ENCODE measurements around the gene PRR20D. TPM values are rescaled to one million over a fixed set of nuclear protein-coding genes. Genes with fewer than 3 reads are reported as not detected.
"Not testable (repeated sequence)": the region's sequence is repeated elsewhere in the genome, so short reads cannot be mapped to it uniquely, and the experiment has no call there.

PRR20D gene
- not detected in 2 replicates for total RNA-seq

DNA sequence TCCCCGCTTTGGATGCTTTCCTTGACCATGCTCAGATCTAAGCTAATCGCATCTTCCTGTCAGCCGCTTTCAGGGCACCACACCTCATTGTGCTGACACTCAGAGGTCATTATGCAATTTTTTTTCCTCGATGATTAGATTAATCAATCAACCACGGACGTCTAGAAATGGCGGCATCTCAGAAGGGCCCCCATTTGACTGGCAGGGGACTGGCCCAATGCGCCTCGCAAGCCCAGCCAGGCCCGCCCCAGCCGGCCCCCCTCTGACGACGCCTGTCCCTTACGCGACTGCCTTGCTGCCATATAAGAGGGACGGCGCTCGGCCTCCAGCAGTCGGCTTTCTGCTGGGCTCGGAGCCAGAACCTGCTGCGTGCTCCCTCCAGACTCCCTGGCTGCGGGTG lies at the start of gene PRR20D:
TSS of gene PRR20D (plus strand) at position 301 of the 400 bp plus-strand sequence. CDS start 387 bp downstream, outside the sequence.
- H3K27ac Mint-ChIP-seq; H3K4me3 Mint-ChIP-seq; H3K9me3 Mint-ChIP-seq; H3K4me1 Mint-ChIP-seq (ENCODE audit: low read depth); DNase-seq (ENCODE audit: low spot score); intact Hi-C loops (cut with micrococcal nuclease); H3K36me3 Mint-ChIP-seq (ENCODE audit: low read depth); H3K27me3 Mint-ChIP-seq (ENCODE audit: insufficient read depth): not testable (repeated sequence)

DNA sequence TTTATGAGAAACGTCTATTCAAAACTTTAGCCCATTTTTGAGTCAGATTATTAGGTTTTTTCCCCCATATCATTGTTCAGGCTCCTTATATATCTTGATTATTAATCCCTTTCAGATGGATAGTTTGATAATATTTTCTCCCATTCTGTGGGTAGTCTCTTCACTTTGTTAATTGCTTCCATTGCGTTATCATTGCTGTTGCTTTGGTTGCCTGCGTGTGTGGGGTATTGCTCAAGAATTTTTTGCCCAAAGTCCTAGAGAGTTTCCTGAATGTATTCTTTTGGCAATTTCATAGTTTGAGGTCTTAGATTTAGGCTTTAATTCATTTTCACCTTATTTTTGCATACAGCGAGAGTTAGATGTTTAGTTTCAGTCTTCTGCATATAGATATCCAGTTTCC lies 45.5 kb upstream of the PRR20D start:
- intact Hi-C loops (cut with micrococcal nuclease): no loop called here
- peaks cover 40% of the 10 kb centered on the region for H3K9me3 Mint-ChIP-seq
- H3K4me1 Mint-ChIP-seq (ENCODE audit: low read depth): no peaks in the 10 kb centered on the region

DNA sequence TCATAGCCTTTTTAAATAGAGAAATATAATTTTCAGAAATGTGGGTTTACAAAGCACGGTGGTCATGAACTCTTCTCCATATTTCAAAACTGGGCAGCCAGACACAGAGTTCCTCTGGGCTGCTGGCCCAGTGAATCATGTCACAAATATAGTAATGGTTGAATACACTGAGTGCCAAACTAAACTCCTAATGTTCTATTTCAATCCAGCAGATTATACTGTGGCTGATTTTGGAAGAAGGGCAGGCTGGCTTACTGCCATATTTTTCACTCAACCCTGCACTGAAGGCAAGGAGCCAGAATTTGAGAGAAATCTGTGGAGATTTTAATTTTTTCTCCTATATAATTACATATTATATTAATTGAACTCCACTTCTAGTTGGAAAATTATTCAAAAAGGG lies 36.8 kb upstream of the PRR20D start:
- no peaks in the 10 kb centered on the region for H3K27me3 Mint-ChIP-seq (ENCODE audit: insufficient read depth)
- intact Hi-C loops (cut with micrococcal nuclease): no loop called here

More for the DNA sequence above, 45.5 kb upstream of the PRR20D start:
- Mint-ChIP-seq H3K4me3 (no peak overlapping the region), H3K27me3 (ENCODE audit: insufficient read depth) (no peaks in the 10 kb centered on the region), H3K36me3 (ENCODE audit: low read depth) (no peaks in the 10 kb centered on the region), H3K27ac (no peak overlapping the region)
- DNase-seq (ENCODE audit: low spot score): no peak

DNA sequence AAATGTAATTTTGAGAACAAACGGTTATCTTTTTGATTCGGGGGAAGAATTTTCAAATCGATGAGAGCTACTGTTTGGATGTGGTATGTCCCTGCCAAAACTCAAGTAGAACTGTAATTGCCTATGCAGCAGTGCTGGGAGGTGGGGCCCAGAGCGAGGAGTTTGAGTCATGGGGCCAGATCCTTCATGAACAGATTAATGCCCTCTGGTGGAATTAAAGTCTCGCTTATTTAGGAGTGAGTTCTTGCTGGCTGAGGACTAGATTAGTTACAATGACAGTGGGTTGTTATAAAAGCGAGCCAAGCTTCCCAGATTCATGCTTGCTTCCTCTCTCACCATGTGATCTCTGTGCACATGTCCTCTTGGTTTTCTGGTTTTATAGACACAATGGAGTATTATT lies 31.5 kb upstream of the PRR20D start:
- no peaks in the 10 kb centered on the region for H3K27me3 Mint-ChIP-seq (ENCODE audit: insufficient read depth)
- no peaks in the 10 kb centered on the region for H3K4me1 Mint-ChIP-seq (ENCODE audit: low read depth)
- H3K27ac Mint-ChIP-seq: no peak overlapping the region
- no peak for DNase-seq (ENCODE audit: low spot score)
- peaks cover 8% of the 10 kb centered on the region for H3K9me3 Mint-ChIP-seq
- intact Hi-C loops (cut with micrococcal nuclease): no loop called here
- H3K36me3 Mint-ChIP-seq (ENCODE audit: low read depth): no peaks in the 10 kb centered on the region
- no peak overlapping the region for H3K4me3 Mint-ChIP-seq

More for the DNA sequence above, 36.8 kb upstream of the PRR20D start:
- no peaks in the 10 kb centered on the region for H3K4me1 Mint-ChIP-seq (ENCODE audit: low read depth)
- H3K27ac Mint-ChIP-seq: no peak overlapping the region
- DNase-seq (ENCODE audit: low spot score): no peak
- no peaks in the 10 kb centered on the region for H3K36me3 Mint-ChIP-seq (ENCODE audit: low read depth)
- no peak overlapping the region for H3K4me3 Mint-ChIP-seq
- H3K9me3 Mint-ChIP-seq: peaks cover 4% of the 10 kb centered on the region

DNA sequence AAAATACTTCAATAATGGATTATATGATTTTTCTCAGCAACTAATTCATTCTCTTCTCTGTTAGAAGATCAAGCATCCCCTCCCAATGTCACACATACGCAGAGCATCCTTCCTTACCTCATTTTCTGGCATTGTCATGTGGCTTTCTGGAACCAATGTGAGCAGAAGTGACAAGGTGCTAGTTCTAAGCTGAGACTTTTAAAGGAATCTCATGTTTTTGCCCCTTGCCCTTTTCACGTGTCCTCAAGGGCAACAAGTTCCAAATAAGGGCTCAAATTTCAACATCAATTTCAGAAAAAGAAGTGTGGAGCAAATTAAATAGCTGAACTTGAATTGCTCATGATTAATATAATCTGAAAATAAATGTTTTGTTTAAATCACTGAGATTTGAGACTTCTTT lies 24.3 kb upstream of the PRR20D start:
- Mint-ChIP-seq H3K4me3 (no peak overlapping the region), H3K27me3 (ENCODE audit: insufficient read depth) (no peaks in the 10 kb centered on the region), H3K9me3 (peaks cover 7% of the 10 kb centered on the region), H3K36me3 (ENCODE audit: low read depth) (no peaks in the 10 kb centered on the region), H3K27ac (no peak overlapping the region), H3K4me1 (ENCODE audit: low read depth) (no peaks in the 10 kb centered on the region)
- DNase-seq (ENCODE audit: low spot score): no peak
- intact Hi-C loops (cut with micrococcal nuclease): no loop called here

DNA sequence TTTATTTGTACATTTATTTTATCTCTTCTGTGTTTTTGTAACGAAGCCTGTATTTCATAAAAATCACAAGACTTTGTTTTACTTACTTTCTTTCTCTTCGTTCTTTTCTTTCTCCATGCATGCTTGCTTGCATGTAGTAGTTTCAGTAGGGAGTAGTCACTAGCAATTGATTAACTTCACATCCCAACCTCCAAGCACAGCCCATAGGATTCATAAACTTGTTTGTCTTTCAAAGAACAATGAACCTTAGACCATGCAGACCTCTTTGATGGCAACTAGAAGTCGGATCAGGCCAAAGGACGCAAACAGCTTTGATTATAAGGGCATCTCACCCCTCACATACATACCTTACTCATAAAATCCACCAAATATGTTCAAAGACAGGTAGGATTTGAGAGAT lies 22.8 kb upstream of the PRR20D start:
- peaks cover 4% of the 10 kb centered on the region for H3K9me3 Mint-ChIP-seq
- H3K27ac Mint-ChIP-seq: no peak overlapping the region
- intact Hi-C loops (cut with micrococcal nuclease): no loop called here
- no peaks in the 10 kb centered on the region for H3K36me3 Mint-ChIP-seq (ENCODE audit: low read depth)
- no peaks in the 10 kb centered on the region for H3K27me3 Mint-ChIP-seq (ENCODE audit: insufficient read depth)
- no peaks in the 10 kb centered on the region for H3K4me1 Mint-ChIP-seq (ENCODE audit: low read depth)
- no peak for DNase-seq (ENCODE audit: low spot score)
- no peak overlapping the region for H3K4me3 Mint-ChIP-seq

DNA sequence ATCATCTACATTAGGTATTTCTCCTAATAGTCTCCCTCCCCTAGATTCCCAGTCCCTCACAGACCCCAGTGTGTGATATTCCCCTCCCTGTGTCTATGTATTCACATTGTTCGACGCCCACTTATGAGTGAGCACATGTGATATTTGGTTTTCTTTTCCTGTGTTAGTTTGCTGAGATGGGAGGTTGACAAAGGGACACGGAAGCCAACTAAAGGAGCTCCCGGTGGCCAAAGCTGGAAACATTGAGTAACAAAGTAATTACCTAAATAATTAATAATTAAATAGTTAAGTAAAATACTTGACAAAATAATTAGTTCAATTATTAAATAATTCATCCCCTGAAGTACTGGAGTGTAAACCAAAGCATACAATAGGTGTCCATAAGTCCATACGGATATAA lies 21.4 kb upstream of the PRR20D start:
- no peaks in the 10 kb centered on the region for H3K36me3 Mint-ChIP-seq (ENCODE audit: low read depth)
- intact Hi-C loops (cut with micrococcal nuclease): no loop called here
- DNase-seq (ENCODE audit: low spot score): no peak
- H3K27me3 Mint-ChIP-seq (ENCODE audit: insufficient read depth): no peaks in the 10 kb centered on the region
- no peak overlapping the region for H3K27ac Mint-ChIP-seq
- peaks cover 4% of the 10 kb centered on the region for H3K9me3 Mint-ChIP-seq
- H3K4me1 Mint-ChIP-seq (ENCODE audit: low read depth): no peaks in the 10 kb centered on the region
- no peak overlapping the region for H3K4me3 Mint-ChIP-seq

DNA sequence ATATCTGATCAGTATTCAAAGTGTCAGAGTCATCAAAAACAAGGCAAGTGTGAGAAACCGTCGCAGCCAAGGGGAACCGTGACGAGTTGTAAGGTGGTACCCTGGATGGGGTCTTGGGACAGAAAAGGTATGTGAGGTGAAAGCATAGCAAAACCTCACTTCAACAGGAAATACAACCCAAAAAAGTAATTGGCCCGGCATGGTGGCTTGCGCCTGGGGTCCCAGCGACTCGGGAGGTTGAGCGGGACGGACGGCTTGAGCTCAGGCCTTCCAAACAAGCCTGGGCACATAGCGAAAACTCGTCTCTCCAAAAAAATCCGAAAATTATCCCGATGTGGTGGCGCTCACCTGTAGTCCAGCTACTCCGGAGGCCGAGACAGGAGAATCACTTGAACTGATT lies 20.7 kb upstream of the PRR20D start:
- H3K4me1 Mint-ChIP-seq (ENCODE audit: low read depth); H3K4me3 Mint-ChIP-seq; H3K9me3 Mint-ChIP-seq; H3K27ac Mint-ChIP-seq; intact Hi-C loops (cut with micrococcal nuclease); DNase-seq (ENCODE audit: low spot score); H3K27me3 Mint-ChIP-seq (ENCODE audit: insufficient read depth); H3K36me3 Mint-ChIP-seq (ENCODE audit: low read depth): not testable (repeated sequence)

DNA sequence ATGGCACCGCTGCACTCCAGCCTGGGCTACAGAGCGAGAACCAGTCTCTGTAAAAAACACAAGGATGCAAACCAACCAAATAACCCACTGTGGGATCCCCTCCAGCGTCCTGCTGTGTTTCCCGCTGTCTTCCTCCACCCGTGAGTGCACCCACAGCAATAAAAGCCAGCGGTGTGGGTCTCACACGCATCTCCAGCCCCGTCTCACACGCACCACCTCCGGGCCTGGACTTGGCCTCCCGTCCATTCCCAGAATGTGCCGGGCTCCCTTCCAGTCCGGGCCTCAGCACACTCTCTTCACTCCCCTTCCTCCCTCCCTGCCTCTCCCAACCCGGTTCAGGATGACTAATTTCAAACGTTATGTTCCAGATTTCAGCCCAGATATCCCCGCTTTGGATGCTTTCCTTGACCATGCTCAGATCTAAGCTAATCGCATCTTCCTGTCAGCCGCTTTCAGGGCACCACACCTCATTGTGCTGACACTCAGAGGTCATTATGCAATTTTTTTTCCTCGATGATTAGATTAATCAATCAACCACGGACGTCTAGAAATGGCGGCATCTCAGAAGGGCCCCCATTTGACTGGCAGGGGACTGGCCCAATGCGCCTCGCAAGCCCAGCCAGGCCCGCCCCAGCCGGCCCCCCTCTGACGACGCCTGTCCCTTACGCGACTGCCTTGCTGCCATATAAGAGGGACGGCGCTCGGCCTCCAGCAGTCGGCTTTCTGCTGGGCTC lies 20.0 kb upstream of the PRR20D start, which contains the start of gene PRR20A:
TSS of gene PRR20A (plus strand) at position 684 of the 734 bp plus-strand sequence. CDS start 387 bp downstream, outside the sequence.
- H3K4me1 Mint-ChIP-seq (ENCODE audit: low read depth); H3K9me3 Mint-ChIP-seq; H3K36me3 Mint-ChIP-seq (ENCODE audit: low read depth); H3K27ac Mint-ChIP-seq; intact Hi-C loops (cut with micrococcal nuclease); H3K4me3 Mint-ChIP-seq; H3K27me3 Mint-ChIP-seq (ENCODE audit: insufficient read depth); DNase-seq (ENCODE audit: low spot score): not testable (repeated sequence)

DNA sequence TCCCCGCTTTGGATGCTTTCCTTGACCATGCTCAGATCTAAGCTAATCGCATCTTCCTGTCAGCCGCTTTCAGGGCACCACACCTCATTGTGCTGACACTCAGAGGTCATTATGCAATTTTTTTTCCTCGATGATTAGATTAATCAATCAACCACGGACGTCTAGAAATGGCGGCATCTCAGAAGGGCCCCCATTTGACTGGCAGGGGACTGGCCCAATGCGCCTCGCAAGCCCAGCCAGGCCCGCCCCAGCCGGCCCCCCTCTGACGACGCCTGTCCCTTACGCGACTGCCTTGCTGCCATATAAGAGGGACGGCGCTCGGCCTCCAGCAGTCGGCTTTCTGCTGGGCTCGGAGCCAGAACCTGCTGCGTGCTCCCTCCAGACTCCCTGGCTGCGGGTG lies 13.2 kb upstream of the PRR20D start, which contains the start of gene PRR20B:
TSS of gene PRR20B (plus strand) at position 301 of the 400 bp plus-strand sequence. CDS start 387 bp downstream, outside the sequence.
- H3K27me3 Mint-ChIP-seq (ENCODE audit: insufficient read depth); DNase-seq (ENCODE audit: low spot score); intact Hi-C loops (cut with micrococcal nuclease): not testable (repeated sequence)

DNA sequence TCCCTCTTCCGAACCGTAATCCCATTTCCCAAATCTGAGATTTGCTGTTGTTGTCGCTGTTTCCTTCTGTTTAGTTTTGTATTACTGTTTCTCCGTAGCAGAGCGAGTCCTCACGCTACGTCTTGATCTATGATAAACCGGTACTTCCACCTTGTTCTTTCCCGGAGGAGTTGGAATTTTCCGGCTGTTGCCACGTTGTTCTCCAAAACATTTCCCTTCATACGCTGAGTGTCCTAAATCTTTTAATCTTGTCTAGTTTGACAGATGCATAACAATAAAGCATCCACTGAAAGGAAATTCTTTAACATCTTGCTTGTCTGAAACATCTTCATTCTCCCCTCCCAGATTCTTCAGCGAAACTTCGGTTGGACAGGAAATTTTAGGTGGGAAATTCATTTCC lies 12.3 kb upstream of the PRR20D start:
- DNase-seq (ENCODE audit: low spot score); H3K4me3 Mint-ChIP-seq; intact Hi-C loops (cut with micrococcal nuclease); H3K27ac Mint-ChIP-seq; H3K36me3 Mint-ChIP-seq (ENCODE audit: low read depth); H3K27me3 Mint-ChIP-seq (ENCODE audit: insufficient read depth); H3K9me3 Mint-ChIP-seq; H3K4me1 Mint-ChIP-seq (ENCODE audit: low read depth): not testable (repeated sequence)

More for the DNA sequence above, 13.2 kb upstream of the PRR20D start, which contains the start of gene PRR20B:
- H3K4me1 Mint-ChIP-seq (ENCODE audit: low read depth); H3K4me3 Mint-ChIP-seq; H3K27ac Mint-ChIP-seq; H3K9me3 Mint-ChIP-seq; H3K36me3 Mint-ChIP-seq (ENCODE audit: low read depth): not testable (repeated sequence)

DNA sequence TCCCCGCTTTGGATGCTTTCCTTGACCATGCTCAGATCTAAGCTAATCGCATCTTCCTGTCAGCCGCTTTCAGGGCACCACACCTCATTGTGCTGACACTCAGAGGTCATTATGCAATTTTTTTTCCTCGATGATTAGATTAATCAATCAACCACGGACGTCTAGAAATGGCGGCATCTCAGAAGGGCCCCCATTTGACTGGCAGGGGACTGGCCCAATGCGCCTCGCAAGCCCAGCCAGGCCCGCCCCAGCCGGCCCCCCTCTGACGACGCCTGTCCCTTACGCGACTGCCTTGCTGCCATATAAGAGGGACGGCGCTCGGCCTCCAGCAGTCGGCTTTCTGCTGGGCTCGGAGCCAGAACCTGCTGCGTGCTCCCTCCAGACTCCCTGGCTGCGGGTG lies 6.7 kb upstream of the PRR20D start, which contains the start of gene PRR20C:
TSS of gene PRR20C (plus strand) at position 301 of the 400 bp plus-strand sequence. CDS start 387 bp downstream, outside the sequence.
- H3K4me3 Mint-ChIP-seq; H3K9me3 Mint-ChIP-seq; intact Hi-C loops (cut with micrococcal nuclease); H3K27ac Mint-ChIP-seq; DNase-seq (ENCODE audit: low spot score); H3K27me3 Mint-ChIP-seq (ENCODE audit: insufficient read depth); H3K4me1 Mint-ChIP-seq (ENCODE audit: low read depth); H3K36me3 Mint-ChIP-seq (ENCODE audit: low read depth): not testable (repeated sequence)

DNA sequence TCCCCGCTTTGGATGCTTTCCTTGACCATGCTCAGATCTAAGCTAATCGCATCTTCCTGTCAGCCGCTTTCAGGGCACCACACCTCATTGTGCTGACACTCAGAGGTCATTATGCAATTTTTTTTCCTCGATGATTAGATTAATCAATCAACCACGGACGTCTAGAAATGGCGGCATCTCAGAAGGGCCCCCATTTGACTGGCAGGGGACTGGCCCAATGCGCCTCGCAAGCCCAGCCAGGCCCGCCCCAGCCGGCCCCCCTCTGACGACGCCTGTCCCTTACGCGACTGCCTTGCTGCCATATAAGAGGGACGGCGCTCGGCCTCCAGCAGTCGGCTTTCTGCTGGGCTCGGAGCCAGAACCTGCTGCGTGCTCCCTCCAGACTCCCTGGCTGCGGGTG lies 6.5 kb downstream of the PRR20D start, which contains the start of gene PRR20E:
TSS of gene PRR20E (plus strand) at position 301 of the 400 bp plus-strand sequence. CDS start 387 bp downstream, outside the sequence.
- DNase-seq (ENCODE audit: low spot score); H3K4me1 Mint-ChIP-seq (ENCODE audit: low read depth); H3K36me3 Mint-ChIP-seq (ENCODE audit: low read depth); intact Hi-C loops (cut with micrococcal nuclease); H3K9me3 Mint-ChIP-seq; H3K27me3 Mint-ChIP-seq (ENCODE audit: insufficient read depth); H3K4me3 Mint-ChIP-seq; H3K27ac Mint-ChIP-seq: not testable (repeated sequence)
